Omental fat pad (tissue), 4 donors: ENCODE measurements around the gene TCL1B. TPM values are rescaled to one million over a fixed set of nuclear protein-coding genes. Genes with fewer than 3 reads are reported as not detected.

Experiments used
- ATAC-seq: fragments of 150-250 bp; one replicate; pipeline ENCODE4 v1.9.1; 2016; ENCODE audit warnings: mild to moderate bottlenecking, moderate library complexity; ENCODE audit not compliant: low FRiP score
- DNase-seq: peaks from one replicate; pipeline ENCODE4 v3.0.0-alpha.2; 2019; ENCODE audit warnings: low spot score
- total RNA-seq, 4 donors: library from RNA; depleted of rRNA; stranded (reverse); fragments of >200 nt; gene quantifications; one replicate each; pipeline ENCODE4 v1.1.0, GENCODE V29; 2016
- TF ChIP-seq, protein P1 (sequence below), 3 donors: fragments of 450-650 bp; IDR thresholded peaks; one replicate each; pipeline ENCODE4 v1.5.1; 2016 to 2017; ENCODE audit warnings: antibody characterized with exemption in 3 of 3, mild to moderate bottlenecking in 3 of 3, moderate library complexity in 2 of 3

Gene TCL1B, protein sequence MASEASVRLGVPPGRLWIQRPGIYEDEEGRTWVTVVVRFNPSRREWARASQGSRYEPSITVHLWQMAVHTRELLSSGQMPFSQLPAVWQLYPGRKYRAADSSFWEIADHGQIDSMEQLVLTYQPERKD
- not detected for total RNA-seq

DNA sequence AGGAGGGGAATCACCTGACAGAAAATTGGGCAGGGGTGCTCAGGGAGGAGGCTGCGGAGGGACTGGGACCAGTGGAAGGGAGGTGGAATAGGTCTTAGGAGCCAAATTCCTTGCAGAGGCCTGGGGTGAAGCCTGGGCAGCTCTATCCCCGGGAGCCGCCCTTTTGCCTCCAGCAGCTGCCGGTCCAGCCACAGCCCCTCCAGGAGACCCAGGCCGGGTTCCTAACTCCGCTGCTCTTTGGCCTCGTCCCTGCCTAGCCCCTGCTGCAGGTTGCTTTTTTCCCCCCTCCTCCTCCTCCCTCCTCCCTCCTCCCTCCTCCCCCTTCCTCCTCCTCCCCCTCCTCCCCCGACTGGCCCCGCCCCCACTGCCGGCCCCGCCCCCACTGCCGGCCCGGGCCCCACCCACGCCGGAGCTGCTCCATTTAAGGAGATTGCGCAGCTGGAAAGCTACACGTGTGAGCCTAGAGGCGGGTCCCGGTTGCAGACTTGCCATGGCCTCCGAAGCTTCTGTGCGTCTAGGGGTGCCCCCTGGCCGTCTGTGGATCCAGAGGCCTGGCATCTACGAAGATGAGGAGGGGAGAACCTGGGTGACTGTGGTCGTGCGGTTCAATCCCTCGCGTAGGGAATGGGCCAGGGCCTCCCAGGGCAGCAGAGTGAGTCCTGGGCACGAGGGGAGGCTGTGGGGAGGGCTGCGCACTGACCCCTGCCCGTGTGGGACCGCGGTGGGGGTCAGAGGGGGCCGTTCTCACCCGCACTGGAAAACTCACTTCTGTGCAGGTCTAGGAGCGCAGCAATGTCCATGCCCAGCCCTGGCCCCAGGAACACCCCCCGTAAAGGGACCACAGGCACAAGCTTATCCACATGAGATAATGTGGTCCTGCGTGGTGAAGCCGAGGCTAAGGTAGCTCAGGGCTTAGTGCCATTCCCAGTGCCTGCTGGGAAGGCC is at the start of gene TCL1B:
TSS of gene TCL1B (plus strand) at position 449 of the 945 bp plus-strand sequence. CDS start at position 491, 42 bp downstream.
- ATAC-seq (no peak), DNase-seq (no peak)
- TF ChIP-seq, protein P1, sequence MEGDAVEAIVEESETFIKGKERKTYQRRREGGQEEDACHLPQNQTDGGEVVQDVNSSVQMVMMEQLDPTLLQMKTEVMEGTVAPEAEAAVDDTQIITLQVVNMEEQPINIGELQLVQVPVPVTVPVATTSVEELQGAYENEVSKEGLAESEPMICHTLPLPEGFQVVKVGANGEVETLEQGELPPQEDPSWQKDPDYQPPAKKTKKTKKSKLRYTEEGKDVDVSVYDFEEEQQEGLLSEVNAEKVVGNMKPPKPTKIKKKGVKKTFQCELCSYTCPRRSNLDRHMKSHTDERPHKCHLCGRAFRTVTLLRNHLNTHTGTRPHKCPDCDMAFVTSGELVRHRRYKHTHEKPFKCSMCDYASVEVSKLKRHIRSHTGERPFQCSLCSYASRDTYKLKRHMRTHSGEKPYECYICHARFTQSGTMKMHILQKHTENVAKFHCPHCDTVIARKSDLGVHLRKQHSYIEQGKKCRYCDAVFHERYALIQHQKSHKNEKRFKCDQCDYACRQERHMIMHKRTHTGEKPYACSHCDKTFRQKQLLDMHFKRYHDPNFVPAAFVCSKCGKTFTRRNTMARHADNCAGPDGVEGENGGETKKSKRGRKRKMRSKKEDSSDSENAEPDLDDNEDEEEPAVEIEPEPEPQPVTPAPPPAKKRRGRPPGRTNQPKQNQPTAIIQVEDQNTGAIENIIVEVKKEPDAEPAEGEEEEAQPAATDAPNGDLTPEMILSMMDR (IDR thresholded peaks at IDR 0.05), result no peak

DNA sequence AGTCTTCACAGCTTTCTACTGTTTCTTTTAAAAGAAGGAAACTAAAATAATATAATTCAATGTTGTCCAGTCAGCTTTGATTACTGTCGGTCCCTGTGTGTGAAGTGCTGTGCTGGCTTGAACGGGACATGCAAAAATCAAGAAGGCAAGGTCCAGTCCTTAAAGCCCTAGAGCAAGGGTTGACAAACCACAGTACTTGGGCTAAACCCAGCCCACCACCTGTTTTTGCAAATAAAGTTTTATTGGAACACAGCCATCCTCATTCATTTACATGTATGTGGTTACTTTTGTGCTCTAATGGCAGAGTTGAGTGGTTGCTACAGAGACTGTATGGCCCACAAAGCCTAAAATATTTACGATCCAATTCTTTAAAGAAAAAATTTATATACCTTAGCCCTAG is 41.2 kb upstream of the TCL1B start:
- DNase-seq, result no peak
- no peak for ATAC-seq
- TF ChIP-seq, protein P1 (IDR thresholded peaks at IDR 0.05), result no peak

DNA sequence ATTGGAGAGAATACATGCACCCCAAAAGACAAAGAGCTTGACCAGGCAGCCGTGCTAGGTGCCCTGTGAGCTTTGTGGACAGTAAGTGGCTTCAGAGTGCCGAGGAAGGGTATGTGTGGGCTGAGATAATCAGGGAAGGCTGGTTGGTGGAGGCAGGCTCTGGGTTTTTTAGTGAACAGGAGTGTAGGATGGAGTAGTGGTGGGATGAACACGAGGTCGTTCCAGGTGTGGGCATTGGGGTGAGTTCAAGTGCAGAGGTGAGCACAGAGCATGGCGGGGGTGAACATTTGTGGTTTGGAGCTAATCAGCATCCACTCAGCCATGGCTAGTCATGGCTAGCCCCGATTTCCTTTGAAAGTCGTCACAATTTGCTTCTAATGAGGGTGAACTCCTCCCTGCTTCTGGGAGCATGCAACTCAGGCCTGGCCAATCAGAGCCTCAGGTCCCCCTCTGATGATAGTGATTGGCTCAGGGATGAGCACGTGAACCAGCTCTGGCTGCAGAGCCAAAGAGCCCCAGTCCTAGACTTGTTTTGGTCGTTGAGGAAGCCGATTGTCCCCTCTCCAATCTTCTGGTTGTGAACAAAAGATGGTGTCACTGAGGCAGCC is 40.7 kb upstream of the TCL1B start:
- TF ChIP-seq, protein P1 (IDR thresholded peaks at IDR 0.05), result no peak
- DNase-seq, result no peak
- no peak for ATAC-seq

DNA sequence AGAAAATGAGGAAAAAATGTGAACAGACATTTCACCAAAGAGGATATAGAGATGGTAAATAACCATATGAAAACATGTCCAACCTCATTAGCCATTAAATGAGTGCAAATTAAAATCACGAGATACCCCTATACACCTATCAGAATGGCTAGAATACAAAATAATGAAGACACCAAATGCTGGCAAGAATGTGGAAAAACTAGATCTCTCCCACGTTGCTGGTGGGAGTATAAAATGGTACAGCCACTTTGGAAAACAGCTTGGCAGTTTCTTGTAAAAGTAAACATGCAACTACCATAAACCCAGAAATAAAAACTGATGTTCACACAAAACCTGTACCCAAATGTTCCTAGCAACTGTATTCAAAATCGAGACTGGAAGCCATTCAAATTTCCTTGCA is 38.3 kb upstream of the TCL1B start:
- DNase-seq (no peak), ATAC-seq (no peak)
- TF ChIP-seq, protein P1 (IDR thresholded peaks at IDR 0.05), result no peak

DNA sequence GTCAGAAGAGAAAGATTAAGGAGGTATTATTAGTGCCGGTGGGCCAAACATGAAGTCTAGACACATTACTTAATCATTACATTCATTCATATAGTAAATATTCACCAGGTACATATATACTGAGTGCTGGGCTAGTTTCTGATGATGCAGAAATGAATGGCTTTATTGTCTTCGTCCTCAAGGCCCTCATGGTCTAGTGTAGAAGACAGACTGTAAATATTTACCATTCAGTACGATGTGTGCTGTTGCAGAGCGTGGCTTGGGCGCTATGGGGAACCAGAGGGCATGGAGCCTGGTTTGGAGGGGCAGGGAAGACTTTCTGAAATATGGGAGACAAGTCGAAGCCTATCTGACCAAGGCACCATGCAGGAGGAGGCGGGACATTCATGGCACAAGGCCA is 37.0 kb upstream of the TCL1B start:
- DNase-seq (no peak), ATAC-seq (no peak)
- TF ChIP-seq, protein P1 (IDR thresholded peaks at IDR 0.05), result no peak

DNA sequence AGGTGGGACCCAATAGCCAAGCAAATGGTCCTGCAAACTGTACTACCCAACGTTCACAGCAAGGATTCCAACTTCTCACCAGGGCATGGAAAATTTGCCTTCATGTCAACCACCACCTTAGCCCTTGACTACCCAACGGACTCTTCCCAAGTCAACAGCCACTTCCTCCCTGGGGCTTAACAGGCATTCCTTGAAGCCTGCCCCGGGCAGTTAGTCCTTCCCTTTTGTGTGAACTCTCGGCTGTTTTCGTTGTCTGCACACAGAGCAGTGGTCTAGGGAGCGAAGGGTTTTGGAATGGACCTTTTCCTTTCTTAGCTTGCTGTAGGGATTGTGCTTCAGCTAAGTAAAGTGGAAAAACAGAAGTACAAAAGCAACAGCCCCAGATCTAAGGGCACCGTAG is 35.2 kb upstream of the TCL1B start:
- no peak for ATAC-seq
- TF ChIP-seq, protein P1 (IDR thresholded peaks at IDR 0.05), result no peak
- no peak for DNase-seq
